GM21529 (cell line): Measurements from ENCODE around the gene DGKA.
A peak's percentile ranks its signal among the peaks of the same experiment; 100 is the strongest.
"Not testable (repeated sequence)": the region's sequence is repeated elsewhere in the genome, so short reads cannot be mapped to it uniquely, and the experiment has no call there.

Source experiments
- ATAC-seq: cut with Tn5 transposase; IDR thresholded peaks from one replicate; pipeline ENCODE4 v1.9.1; 2021; ENCODE audit not compliant: unreplicated experiment

The DGKA gene

DNA sequence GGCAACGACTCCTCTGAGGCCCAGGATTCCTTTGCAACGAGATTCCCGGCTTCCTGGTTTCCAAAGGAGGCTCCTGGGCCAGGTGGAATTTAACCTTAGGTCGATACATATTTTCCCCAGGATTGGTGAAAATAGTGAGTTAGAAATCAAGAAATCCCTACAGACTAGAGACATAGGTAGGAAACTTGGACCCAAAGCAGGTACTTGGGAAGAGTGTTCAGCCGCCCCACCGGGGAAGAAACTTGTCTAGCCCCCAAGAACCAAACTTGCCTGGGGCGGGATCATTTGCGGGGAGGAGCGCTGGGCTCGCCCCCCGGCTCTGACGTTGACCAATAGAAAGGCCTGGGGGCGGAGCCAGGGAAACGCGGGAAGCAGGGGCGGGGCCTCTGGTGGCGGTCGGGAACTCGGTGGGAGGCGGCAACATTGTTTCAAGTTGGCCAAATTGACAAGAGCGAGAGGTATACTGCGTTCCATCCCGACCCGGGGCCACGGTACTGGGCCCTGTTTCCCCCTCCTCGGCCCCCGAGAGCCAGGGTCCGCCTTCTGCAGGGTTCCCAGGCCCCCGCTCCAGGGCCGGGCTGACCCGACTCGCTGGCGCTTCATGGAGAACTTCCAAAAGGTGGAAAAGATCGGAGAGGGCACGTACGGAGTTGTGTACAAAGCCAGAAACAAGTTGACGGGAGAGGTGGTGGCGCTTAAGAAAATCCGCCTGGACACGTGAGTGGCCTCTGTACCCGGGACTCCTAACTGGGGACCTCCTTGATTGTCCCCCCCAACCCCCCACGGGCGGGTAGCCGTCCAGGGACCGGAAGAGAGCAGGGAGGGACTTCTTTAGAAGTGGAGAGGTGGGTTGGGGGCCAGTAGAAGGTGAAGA, 35.7 kb downstream of the DGKA start, which contains the start of gene CDK2:
Gene CDK2 (plus strand): TSS at position 423 of the 874 bp plus-strand sequence. CDS start 179 bp downstream, at position 602.
- ATAC-seq = peak; percentile 94

DNA sequence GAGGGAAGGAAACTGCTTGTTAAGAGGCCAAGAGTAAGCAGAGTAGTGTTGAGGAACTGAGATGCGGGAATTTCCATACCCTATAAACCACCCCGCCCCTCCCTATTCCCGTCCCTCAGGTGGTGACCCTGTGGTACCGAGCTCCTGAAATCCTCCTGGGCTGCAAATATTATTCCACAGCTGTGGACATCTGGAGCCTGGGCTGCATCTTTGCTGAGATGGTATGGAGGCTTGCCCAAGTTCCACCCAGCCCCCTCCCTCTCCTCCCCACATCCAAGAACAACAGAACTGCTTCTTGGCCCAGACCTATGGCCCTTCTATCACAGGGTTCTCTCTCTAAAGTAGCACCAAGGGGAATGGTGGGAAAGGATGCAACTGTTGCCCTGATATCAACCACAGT, 38.4 kb downstream of the DGKA start:
- ATAC-seq = no peak

DNA sequence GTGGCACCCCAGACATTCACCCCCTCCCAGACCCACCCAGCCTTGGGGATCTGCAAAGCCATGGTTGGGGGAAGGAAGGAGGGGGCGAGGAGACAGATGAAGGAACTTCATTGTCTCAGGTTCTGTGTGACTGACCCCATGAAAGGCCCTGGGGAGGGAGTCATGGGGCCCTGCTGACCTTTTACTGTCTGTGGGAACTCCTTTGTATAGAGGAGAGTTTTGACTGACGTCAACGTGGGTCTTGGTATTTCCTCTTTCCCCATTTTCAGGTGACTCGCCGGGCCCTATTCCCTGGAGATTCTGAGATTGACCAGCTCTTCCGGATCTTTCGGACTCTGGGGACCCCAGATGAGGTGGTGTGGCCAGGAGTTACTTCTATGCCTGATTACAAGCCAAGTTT, 39.8 kb downstream of the DGKA start:
- no peak for ATAC-seq

DNA sequence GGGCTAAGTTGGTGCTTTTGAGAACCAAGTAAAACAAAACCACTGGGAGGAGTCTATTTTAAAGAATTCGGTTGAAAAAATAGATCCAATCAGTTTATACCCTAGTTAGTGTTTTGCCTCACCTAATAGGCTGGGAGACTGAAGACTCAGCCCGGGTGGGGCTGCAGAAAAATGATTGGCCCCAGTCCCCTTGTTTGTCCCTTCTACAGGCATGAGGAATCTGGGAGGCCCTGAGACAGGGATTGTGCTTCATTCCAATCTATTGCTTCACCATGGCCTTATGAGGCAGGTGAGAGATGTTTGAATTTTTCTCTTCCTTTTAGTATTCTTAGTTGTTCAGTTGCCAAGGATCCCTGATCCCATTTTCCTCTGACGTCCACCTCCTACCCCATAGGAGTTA, 41.1 kb downstream of the DGKA start:
- no peak for ATAC-seq

DNA sequence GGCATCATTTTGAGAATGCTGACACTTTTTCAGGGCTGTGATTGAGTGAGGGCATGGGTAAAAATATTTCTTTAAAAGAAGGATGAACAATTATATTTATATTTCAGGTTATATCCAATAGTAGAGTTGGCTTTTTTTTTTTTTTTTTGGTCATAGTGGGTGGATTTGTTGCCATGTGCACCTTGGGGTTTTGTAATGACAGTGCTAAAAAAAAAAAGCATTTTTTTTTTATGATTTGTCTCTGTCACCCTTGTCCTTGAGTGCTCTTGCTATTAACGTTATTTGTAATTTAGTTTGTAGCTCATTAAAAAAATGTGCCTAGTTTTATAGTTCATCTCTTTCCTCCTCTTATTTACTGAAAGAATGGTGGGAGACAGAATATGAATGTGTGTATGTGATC, 41.5 kb downstream of the DGKA start:
- no peak for ATAC-seq

DNA sequence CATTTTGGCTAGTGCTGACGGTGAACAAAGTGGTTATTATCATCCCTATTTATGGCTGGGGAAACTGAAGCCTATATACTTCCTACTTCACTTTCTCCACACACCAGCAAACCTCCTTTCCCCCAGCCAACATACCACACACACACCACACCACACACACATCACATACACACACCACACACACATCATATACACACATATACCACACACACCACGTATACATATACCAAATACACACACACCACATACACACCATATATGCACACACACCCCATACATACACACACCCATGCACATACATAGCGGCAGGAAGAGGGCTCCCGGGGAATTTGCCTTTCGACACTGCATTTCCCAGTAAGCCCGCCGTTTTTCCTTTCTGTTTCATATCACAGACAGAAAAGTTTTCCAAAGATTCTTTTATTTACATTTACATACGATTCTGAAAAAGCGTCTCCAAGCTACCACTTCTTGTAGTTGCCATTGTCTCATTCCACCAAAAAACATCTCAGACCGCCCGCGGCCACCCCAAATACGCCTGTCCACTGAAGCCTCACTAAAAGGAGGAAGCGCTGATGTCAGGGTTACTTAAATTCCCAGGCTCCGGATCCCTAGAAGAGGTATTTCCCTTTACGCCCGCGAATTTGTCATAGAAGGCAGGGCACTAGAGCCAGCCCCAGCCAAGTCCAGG, 42.1 kb downstream of the DGKA start:
- no peak for ATAC-seq

DNA sequence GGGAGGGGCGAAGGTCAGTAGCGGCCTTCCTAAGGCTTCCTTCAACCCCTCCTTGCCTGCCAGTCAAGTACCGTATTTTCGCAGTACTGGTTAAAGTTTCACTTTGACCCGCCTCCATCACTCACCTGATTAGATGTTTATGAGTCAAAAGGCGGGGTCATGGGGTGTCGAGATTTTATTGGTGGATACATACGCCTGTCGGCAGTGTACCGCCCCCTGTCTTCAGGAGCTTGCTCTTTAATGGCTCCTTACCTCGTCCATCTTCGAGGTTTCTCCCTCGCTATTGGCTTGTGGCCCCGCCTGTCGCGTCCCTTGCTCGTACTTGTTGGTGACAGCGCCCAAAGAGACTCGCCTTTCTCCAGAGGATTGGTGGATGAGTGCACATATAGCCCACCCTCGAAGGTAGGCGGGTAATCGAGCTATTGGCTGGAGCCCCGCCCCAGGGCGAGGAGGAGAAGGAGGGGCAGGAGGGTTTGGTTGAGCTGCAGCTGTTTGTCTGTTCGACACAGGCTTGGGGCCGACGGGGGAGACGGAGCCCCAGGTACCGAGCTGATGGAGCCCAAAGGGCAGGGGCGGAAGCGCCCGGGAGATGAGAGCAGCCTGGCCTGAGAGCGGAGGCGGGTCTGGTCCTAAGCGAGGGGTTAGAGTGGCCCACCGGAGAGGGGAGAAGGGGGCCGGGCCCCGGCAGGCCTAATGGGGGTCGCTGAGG, 42.8 kb downstream of the DGKA start, which contains the start of gene RAB5B:
Gene RAB5B (plus strand): TSS at position 480 of the 709 bp plus-strand sequence. CDS start 12,883 bp downstream, outside the sequence.
- ATAC-seq = peak; percentile 90

DNA sequence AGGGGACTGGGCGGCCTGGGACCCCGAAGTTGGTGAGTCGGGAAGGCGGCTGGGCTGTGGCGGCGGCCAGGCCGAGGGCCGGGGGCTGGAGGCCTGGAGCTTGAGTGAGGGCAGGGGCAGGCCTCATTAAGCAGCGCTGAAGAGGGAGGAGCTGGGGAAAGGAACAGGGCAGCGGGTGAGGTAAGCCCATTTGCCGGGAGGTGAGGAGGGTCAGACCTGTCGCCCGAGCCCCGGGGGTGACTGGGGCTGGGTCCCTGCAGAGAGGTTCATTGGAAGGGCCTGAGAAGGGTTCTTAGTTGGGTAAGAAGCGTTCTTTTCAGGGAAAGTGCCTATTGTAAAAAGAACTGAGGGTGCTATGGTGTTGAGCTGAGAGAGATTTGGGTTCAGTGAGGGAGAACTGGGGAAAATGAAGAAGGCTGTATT, 43.4 kb downstream of the DGKA start:
- ATAC-seq = peak; percentile 14

DNA sequence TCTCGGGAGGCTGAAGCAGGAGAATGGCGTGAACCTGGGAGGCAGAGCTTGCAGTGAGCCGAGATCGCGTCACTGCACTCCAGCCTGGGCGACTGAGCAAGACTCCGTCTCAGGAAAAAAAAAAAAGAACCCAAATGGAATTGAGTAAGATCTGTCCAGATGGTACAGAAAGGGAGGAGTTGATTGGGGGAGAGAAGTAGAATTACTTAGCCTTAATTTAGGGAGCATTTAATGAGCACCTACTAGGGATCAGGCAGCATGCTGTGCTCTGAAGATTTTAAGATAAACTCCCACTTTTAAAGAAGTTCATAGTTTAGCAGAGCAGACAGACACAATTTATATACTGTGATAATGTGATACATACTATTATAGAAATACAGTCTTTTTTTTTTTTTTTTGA, 47.4 kb downstream of the DGKA start:
- no peak for ATAC-seq

DNA sequence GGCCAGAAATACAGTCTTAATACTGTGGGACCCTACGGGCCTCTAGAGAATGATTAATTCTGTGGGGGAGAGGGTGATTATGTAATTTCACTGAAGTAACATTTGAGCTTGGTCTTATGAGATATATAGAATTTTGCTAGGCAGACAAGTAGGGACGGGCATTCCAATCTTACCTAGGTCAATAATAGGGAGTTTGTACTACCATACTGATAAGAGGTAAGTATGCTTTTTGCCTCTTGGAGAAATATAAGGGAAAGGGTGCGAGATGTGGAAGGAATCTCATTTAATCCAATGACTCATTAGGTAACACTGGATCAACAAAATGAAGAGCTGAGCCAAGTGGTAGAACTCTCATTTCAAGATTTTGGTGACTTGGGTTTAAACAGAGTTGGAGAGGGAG, 48.1 kb downstream of the DGKA start:
- ATAC-seq = no peak

DNA sequence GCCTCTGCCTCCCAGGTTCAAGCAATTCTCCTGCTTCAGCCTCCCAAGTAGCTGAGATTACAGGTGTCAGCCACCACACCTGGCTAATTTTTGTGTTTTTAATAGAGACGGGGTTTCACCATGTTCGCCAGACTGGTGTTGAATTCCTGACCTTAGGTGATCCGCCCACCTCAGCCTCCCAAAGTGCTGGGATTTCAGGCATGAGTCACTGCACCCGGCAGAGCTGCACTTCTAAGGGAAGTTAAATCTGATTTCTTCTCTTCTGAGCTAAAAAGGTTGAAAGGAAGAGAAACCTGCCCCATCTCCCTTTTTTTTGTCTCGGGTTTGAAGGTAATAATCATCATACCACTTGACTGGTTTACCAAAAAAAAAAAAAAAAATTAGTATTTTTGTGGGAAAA, 50.9 kb downstream of the DGKA start:
- ATAC-seq = not testable (repeated sequence)

DNA sequence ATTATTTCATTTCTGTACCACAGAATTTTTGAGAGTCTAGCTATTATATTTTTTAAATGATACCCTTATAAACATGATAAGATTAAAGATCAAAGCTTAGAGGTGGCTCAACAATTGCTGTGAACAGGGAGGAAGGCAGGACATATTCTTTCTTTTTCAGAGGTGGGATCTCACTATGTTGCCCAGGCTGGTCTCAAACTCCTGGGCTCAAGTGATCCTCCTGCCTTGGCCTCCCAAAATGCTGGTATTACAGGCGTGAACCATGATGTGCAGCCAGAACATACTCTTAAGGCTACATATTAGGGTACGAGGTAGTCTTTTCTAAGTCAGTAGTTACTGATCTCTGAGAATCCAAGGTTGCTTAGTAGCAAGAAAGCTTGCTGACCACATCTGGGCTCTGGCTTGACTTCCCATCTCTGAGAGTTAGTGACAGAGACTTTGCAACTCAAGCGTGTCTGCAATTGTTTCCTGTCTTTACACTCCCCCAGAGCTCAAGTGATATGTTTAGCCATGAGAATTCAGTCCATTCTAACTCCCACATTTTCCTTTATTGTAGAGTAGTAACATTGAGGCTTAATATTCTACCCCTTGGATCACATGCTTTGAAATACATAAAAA, 51.5 kb downstream of the DGKA start:
- ATAC-seq = peak; percentile 89

DNA sequence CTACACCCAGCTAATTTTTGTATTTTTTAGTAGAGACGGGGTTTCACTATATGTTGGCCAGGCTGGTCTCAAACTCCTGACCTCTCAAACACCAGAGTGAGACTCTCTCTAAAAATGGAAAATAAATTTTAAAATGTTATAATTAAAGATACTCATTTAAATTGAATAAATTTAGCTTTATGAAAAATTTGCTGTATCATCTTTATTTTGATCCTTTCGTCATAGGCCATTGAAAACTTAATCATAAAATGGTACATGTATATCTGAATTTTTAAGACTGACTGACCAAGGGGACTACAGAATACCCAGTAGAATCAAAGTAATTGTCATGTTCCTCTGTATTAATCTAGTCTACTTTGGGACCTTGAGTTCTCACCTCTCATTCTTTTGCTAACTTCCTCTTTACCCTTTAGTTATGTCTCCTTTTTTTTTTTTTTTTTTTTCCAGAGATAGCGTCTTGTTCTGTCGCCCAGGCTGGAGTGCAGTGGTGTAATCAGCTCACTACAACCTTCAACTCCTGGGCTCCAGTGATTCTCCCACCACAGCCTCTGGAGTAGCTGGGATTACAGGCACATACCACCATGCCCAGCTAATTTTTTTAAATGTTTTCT, 52.4 kb downstream of the DGKA start:
- no peak for ATAC-seq

DNA sequence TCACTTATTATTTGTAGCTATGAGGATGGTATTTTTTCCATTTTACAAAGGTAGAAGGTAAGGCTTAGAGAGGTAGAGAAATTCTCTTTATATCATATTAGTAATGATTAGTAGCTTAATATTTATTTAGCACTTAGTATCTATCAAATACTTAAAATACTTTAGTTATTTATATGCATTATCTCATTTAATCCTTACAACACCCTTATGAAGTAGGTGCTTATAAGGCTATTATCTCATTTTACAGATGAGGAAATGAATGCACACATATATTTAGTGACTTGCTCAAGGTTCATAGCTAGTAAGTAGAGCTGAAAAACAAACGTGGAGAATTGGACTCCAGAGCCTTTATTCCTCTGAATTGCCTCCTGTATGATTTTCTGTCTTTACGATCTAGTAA, 53.9 kb downstream of the DGKA start:
- no peak for ATAC-seq

DNA sequence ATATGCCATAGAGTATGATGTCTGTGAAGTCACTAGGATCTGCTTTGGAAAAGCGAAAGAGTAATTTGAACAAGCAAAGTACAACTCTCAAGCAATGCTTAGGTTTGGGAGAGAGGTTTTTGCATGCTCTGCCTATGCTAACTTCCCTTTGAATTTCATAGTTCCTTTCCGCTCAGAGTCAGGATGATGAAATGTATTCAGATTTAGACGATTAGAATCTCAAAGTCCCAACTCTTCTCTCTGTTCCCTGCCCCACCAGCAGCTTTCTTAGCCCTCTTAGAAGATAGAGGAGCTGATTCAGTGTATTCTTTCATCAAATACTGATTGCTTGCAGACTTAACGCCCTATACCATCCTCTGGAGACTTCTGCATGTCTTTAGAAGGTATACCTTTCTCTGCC, 54.4 kb downstream of the DGKA start:
- ATAC-seq = no peak

DNA sequence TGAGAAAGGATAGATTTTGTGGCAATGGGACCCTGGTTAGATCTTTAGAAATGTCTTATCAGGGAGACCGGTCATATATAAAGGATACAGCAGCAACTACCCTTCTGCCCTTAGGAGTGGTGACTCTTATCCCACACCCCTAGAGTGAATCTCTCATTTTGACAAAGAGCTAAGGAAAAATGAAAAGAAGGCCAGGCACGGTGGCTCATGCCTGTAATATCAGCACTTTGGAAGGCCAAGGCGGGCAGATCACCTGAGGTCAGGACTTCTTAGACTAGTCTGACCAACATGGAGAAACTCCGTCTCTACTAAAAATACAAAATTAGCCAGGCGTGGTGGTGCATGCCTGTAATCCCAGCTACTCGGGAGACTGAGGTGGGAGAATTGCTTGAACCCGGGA, 55.0 kb downstream of the DGKA start:
- not testable (repeated sequence) for ATAC-seq

DNA sequence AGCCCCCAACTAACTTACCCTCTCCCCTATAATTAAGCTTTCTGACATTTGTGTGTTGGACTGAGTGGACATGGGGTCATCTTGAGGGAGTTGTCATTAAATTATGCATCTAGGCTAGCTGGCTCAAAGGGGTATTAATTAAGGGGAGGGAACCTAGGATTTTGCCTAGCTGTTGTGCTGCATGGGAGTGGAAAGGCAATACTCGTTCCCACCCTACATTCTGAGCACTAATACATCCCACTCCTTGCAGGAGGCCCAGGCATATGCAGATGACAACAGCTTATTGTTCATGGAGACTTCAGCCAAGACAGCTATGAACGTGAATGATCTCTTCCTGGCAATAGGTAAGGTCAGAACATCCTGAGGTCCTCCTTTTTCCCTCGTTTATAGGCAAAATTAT, 60.1 kb downstream of the DGKA start:
- no peak for ATAC-seq

DNA sequence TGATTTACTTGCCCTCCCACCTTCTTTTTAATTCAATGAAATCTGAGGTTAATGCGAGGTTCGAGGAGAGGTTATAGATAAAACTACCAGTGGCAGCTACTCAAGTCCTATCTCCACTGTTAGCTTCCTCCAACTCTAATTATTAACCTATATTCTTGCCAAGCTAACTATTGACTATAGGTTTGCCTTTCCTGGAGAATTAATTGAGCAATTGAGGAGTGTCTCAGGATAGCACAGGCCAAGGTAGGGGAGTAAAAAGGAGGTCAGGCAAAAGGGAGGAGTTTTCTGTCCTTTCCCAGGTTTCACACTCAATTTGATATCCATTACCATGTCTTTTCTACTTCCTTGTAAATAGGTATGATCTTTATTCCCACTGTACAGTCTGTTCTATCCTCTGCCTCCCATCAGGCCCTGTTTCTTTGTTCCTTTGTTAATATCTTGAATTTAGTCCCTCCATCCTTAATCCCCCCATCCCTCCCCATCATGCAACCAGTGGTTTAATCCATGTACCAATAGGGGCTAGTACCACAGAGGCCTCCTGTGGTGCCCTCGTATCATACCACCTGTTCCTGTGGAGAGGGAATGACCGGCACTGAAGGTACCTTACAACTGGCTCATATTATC, 62.4 kb downstream of the DGKA start:
- ATAC-seq = no peak

DNA sequence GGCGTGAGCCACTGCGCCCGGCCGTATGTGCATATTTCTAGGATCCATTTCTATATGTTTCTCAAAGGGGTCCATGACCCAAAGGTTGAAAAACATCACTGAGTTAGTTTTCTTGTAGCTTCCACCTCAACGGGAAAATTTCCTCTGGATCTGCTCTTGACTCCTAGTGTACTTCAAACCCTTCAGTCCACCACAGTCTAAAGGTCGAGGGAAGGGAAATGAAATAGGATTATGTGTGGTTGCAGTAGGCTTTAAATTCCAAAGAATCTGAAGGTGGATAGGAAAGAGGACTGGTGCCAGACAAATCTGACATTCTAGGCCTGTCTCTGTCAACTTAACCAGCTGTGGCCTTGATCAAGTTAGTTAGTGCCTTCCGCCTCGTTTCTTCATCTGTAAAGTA, 64.4 kb downstream of the DGKA start:
- no peak for ATAC-seq

DNA sequence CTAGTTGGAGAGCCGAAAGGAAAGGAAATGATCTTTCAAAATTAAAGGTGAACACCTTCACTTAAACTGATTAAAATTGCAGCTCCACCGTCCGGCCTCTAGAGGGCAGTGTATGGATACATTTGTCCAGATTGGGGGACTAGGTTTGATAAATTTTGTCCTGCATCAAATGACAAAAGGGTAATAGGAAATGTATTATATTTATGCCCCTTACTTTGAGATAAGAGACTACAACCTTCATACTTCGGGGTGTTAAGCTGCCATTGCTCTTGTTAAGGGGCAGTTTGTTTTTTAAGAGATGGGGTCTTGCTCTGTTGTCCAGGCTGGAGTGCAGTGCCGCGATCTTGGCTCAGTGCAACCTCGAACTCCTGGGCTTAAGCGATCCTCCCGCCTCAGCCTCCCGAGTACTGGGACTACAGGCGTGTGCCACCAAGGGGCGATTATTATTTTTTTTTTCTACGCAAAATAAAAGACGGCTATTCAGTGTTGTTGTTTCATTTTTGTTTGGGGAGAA, 65.3 kb downstream of the DGKA start:
- no peak for ATAC-seq
